Breast epithelium (tissue), 3 donors: Measurements from ENCODE around the gene HLA-F.

Source experiments
- CTCF ChIP-seq, 3 donors: fragments of 450-650 bp; IDR thresholded peaks; one replicate each; pipeline ENCODE4 v1.5.1; 2016 to 2017; ENCODE audit warnings: antibody characterized with exemption in 3 of 3, mild to moderate bottlenecking in 3 of 3, moderate library complexity in 3 of 3
- POLR2A ChIP-seq: fragments of 450-650 bp; IDR thresholded peaks from one replicate; pipeline ENCODE4 v1.6.1; 2016; ENCODE audit warnings: antibody characterized with exemption, mild to moderate bottlenecking, moderate library complexity
- POLR2AphosphoS5 ChIP-seq, 3 donors: sonication (generic); formaldehyde crosslinking; IDR thresholded peaks; one replicate each; pipeline ENCODE4 v1.6.1; 2017; ENCODE audit warnings: antibody characterized with exemption in 3 of 3

DNA sequence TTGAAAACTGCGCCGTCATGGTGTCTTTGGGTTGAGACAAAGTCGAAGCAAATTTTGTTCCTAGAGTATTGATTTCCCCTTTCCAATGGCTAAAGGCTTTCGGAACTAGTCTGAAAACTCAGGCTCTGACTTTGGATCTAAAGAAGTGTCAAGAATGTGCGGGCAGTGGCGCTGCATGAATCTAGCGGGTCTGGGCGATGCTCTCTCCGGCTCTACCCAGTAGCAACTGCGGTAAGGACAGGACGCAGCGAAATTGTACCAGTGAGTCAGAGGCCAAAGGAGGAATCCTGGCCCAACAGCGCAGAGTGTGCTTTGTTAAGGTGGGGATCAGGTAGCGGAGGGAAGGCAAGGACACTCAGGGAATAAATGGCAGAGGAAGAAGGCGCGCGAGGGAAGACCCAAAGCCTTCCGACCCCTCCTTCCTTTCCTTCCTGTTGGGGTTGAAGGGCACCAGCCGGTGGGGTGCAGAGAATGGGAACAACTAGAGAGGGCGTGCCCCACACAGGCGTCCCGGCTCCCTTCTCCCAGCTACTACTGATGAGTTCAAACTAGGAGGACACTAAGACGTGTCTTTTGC, 32.1 kb downstream of the HLA-F start:
- no peak for TF ChIP-seq CTCF (IDR thresholded peaks at IDR 0.05)
- TF ChIP-seq POLR2A = no peak
- no peak for TF ChIP-seq POLR2AphosphoS5 (IDR thresholded peaks at IDR 0.05)
